Measurements from ENCODE around the gene SRI.

SRI gene

GRCh38 chr7:88202799-88203198, 17.0 kb downstream of the SRI start:
- no peak overlapping the region for H3K27ac ChIP-seq
- TF ChIP-seq ZFX (IDR thresholded peaks at IDR 0.05) (no peak), CTCF (conservative IDR thresholded peaks at IDR 0.05) (no peak)

GRCh38 chr7:88202278-88202677, 17.6 kb downstream of the SRI start:
- no peak overlapping the region for H3K27ac ChIP-seq
- no peak for TF ChIP-seq CTCF (conservative IDR thresholded peaks at IDR 0.05)
- no peak for TF ChIP-seq ZFX (IDR thresholded peaks at IDR 0.05)

GRCh38 chr7:88201305-88201704, 18.5 kb downstream of the SRI start:
- no peak for TF ChIP-seq ZFX (IDR thresholded peaks at IDR 0.05)
- H3K27ac ChIP-seq, result no peak overlapping the region

GRCh38 chr7:88200789-88201188, 19.0 kb downstream of the SRI start:
- TF ChIP-seq ZFX (IDR thresholded peaks at IDR 0.05) (no peak), CTCF (conservative IDR thresholded peaks at IDR 0.05) (no peak)
- H3K27ac ChIP-seq, result no peak overlapping the region

- TF ChIP-seq ZFX (IDR thresholded peaks at IDR 0.05), result no peak
- TF ChIP-seq CTCF (conservative IDR thresholded peaks at IDR 0.05), result no peak
Measured at GRCh38 chr7:88200261-88200660, 19.6 kb downstream of the SRI start.

GRCh38 chr7:88191911-88192310, 27.9 kb downstream of the SRI start:
- no peak overlapping the region for H3K27ac ChIP-seq
- TF ChIP-seq CTCF (conservative IDR thresholded peaks at IDR 0.05) (no peak), ZFX (IDR thresholded peaks at IDR 0.05) (no peak)

More at GRCh38 chr7:88200261-88200660, 19.6 kb downstream of the SRI start:
- no peak overlapping the region for H3K27ac ChIP-seq

GRCh38 chr7:88185650-88186049, 34.2 kb downstream of the SRI start:
- H3K27ac ChIP-seq, result no peak overlapping the region
- TF ChIP-seq ZFX (IDR thresholded peaks at IDR 0.05) (no peak), CTCF (conservative IDR thresholded peaks at IDR 0.05) (no peak)

- TF ChIP-seq ZFX (IDR thresholded peaks at IDR 0.05) (no peak), CTCF (conservative IDR thresholded peaks at IDR 0.05) (no peak)
- no peak overlapping the region for H3K27ac ChIP-seq
Measured at GRCh38 chr7:88184848-88185304, 35.0 kb downstream of the SRI start.
